Embryonic facial prominence (tissue), 1 donor: ENCODE measurements around the gene WASF3.

Experiments
- DNase-seq: peaks from one replicate; pipeline ENCODE4 v3.0.0-alpha.2; 2016; ENCODE audit errors: extremely low spot score

WASF3 gene, protein sequence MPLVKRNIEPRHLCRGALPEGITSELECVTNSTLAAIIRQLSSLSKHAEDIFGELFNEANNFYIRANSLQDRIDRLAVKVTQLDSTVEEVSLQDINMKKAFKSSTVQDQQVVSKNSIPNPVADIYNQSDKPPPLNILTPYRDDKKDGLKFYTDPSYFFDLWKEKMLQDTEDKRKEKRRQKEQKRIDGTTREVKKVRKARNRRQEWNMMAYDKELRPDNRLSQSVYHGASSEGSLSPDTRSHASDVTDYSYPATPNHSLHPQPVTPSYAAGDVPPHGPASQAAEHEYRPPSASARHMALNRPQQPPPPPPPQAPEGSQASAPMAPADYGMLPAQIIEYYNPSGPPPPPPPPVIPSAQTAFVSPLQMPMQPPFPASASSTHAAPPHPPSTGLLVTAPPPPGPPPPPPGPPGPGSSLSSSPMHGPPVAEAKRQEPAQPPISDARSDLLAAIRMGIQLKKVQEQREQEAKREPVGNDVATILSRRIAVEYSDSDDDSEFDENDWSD

DNA sequence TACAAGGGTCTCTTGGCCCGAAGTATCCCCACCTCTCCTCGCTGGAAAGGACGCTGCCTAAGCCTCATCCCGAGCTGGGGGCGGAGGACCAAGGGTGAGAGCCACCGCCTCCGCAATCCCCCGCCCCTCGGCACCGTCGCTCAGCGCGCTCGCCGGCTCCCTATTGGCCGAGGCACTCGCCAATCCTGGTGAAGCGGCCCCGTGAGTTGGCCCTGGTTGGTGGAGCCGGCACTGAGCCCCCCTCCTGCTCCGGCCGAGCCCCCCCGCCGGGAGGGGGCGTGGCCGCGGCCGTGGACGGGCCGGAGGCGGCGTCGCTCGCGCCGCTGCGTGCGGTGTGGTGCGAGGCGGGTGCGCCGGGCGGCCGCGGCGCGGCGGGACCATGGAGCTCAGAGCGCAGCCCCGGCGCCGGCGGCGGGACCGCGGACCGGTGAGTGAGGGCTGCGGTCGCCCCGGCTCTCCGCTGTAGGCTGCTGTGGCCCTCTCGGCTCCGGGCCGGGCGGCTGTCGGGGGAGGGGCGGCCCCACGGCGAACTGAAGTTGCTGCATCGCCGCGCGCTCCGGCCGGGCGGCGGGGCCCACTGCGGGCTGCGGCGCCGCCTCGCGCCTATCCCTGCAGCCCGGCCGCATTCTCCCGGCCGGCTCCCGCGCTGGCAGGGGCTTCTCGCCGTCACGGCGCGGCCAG is at the start of gene WASF3:
WASF3 (plus strand) TSS at position 291 of the 681 bp plus-strand sequence. CDS start 84,588 bp downstream, outside the sequence.
- DNase-seq: peak; percentile 78

DNA sequence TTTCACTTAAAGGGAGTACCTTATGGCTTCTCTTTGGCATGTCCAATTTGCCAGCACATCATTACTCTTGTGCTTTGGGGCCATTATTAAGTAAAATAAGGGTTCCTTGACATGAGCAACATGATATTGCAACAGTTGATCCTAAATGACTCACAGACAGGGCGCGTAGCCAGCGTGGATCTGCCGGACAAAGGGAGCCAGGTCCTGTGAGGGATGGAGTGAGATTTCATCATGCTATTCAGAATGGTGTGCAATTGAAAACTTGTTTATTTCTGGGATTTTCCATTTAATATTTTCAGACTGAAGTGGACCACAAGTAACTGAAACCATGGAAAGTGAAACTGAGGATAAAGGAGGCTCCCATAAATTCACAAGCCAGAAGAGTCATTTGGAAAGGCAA is 48.6 kb upstream of the WASF3 start:
- no peak for DNase-seq

DNA sequence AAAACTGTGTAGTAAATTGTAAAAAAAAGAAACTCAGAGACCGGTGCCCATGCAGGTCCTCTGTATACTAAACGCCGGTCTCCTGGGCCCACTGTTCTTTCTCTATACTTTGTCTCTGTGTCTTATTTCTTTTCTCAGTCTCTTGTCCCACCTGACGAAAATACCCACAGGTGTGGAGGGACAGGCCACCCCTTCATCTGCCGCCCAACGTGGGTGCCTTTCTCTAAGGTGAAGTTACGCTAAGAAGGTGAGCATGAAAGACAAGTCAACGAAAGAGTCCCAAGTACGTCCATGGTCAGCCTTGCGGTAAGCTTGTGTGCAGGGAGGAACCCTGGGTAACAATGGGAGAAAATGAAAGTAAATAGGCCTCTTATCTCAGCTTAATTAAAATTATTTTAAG is 48.0 kb upstream of the WASF3 start:
- DNase-seq: no peak

DNA sequence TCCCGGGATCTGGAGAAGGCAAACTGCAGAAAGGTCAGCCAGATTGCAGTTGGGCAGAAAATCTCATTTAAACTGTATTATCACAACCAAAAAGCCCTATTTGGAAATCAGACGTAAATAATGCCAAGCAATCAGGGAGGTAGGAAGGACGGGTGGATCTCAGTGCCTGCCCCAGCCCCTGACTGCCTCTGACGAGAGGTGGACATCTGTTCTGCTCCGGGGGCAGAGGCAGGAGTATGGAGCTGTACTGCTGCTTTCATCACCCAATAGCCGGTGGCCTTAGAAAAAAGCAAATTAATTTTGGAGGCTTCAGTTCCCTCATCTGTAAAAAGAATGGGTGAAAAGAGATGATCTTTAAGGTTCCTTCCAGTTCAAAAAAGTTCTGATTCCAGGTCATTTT is 43.6 kb upstream of the WASF3 start:
- no peak for DNase-seq

DNA sequence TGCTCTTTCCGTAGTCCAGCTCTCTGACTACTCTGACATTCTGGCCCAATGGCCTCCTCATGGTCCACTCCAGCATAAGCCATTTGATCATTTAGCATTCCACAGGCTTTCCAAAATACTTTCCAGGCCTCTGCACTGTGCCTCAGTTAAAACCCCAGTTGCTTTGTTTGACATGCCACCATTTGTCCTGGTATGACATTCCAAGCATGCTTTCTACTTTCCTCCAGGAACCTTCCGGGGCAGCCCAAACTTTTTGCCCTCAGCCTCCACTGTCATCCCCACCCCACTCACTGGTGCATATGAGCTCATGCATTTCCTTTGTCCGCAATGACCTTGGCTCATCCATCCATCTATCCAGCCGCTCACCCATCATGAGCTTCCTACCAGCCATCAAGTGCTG is 41.8 kb upstream of the WASF3 start:
- DNase-seq: no peak

DNA sequence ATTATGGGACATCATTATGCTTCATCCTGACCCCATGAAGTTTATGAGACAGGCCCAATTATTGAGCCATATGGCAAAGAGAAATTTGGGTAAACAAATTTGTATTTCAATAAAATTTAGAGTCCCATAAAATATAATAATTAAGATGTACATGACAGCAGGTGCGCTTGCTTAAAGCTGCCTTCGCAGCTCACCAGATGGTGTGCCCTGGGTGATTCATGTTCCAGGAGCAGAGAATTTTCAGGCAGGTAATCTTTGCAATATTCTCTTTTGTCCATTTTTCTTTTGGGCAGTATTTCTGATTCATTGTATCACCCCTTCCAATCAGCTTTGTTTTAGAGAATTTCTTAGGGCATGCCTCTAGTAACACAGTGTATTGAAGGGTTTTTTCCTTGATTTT is 39.5 kb upstream of the WASF3 start:
- DNase-seq: no peak

DNA sequence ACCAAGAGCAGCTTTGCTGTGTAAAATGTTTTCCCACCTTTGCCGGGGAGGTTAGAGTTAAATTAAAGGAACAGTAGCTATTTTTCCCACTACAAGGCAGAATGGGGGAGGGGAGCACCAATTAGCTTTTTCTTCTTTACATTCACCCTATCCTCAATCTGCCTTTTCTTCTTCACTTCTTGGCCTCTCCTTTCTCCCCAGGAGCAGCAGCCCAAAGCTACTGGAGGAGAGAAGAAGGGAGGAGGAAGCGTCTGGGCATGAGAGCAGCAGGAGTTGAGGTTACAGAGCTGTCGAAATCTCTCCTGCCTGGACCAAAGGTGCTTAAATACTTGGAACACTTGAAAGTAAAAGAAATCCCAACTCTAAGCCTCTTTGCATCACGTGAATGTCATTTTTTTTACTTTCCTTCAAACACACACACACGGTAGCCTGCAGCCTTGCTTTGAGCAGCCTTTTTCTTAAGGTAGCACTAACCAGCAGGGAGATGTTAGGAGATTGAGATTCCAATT is 39.0 kb upstream of the WASF3 start:
- DNase-seq: no peak

DNA sequence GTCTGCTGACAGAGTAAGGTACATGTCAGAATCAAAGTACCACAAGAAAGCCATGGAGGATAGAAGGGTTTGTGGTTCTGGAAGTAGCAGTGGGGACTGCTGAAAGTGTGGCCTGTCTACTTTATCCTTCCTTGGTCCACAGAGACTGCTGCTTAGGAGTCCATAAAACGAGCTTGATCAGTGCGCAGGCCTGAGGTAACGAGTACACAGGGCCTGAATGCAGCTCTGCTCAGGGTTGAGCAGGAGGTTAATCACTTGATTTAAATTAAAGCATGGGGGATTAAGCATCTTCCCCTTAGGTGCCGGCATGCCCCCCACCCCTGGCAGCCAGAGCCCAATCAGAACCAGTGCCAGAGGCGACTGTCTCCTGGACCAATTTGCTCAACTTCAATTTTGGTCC is 34.9 kb upstream of the WASF3 start:
- DNase-seq: no peak

DNA sequence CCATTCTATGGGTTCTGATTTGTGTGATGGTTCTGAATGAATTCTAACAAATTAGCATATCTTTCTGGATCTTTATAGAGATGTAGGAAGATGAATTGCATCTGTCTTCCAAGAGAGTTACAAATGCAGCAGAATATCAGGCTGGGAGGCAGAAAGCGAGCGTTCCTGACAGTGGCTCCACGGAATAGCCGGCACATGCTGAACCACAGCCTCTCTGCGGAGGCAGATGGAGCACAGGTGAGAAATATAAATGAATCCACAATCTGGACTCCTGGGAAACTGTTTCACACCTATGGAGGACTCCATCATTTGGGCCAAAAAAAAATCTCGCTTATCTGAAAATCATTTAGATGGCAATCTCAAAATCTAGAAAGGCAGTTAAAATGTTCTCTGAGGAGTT is 34.5 kb upstream of the WASF3 start:
- DNase-seq: no peak

DNA sequence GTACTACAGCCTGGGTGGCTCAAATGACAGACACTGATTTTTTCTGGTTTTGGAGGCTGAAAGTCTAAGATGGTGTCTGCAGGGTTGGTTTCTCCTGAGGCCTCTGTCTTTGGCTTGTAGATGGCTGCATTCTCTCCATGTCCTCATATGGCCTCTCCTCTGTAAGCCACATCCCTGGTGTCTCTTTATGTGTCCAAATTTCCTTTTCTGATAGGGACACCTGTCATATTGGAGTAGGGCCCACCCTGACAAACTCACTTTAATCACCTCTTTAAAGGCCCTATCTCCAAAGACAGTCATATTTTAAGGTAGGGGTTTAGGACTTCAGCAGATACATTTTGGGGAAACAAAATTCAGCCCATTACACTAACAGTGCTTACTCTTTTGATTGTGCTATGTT is 32.0 kb upstream of the WASF3 start:
- no peak for DNase-seq

DNA sequence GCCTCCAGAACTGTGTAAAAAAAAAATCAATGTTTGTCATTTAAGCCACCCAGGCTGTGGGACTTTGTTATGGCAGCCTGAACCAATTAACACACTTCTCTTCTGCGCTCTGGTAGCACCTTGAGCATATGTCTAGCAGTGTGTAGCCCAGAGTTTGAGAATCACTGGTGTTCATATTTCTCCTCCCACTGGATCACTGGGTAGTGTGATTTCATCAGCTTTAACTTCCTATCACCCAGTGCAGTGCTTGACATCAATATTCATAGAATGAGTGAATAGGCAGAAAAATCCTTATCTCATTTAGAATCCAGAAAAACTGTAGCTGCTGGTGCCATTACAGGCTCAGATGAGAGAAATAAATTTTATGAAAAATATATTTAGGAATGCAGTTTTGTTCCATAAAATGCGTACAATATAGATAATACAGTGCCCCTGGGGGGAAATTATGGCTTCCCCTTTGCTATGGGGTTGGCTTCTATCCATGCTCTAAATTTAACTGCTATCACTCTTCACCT is 30.7 kb upstream of the WASF3 start:
- no peak for DNase-seq

DNA sequence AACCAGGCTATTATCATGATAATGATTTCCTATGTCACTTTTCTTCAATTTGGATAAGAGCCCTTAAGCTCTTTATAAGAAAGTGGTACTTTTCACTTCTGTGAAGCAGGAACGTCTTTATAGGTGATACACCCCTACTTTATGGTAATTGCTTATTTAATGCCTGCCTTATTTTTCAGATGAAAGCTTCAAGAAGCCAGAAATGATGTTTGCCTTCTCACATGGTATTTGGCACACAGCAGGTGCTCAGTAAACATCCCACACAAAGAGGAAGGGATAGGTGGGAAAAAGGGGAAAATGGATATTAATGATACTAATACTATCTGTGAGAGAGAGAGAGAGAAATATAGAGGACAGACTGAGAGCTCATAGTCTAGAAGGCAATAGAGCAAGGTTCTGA is 29.0 kb upstream of the WASF3 start:
- DNase-seq: no peak

DNA sequence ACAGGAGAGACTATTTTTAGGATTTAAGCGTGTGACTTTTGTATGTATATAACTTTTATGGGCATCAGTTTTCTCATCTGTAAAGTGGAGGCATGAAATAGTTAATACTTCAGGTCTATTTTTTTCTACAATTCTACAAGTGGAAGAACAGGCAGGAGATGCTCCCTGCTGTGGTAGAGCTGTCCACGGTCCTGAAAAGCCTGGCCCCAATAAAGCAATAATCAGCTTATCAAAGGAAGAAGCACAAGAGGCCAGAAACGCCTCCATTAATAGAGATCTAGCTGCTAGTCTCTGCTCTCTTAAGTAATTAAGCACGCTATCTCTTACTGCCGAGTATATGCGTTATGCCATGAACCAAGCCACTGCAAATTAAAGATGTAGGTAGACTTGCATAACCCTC is 28.0 kb upstream of the WASF3 start:
- DNase-seq: peak; percentile 24

DNA sequence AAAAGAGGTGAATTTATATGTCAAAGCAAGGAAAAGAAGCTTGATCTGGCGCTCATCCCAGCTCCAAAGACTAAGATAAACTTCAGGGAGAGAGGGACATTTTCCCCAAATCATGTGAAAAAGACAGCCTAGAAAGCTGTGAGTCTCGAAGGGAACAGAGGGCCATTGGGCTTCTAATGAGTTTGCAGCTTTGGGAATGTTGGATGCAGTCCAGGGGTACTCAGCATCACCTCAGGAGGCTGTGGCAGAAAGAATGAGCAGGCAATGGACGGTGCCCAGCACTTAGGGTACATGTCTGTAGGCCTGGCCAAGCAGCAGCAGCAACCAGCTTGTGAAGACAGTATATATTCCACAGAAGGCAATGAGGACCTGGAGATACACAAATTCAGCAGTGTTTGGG is 25.7 kb upstream of the WASF3 start:
- no peak for DNase-seq

DNA sequence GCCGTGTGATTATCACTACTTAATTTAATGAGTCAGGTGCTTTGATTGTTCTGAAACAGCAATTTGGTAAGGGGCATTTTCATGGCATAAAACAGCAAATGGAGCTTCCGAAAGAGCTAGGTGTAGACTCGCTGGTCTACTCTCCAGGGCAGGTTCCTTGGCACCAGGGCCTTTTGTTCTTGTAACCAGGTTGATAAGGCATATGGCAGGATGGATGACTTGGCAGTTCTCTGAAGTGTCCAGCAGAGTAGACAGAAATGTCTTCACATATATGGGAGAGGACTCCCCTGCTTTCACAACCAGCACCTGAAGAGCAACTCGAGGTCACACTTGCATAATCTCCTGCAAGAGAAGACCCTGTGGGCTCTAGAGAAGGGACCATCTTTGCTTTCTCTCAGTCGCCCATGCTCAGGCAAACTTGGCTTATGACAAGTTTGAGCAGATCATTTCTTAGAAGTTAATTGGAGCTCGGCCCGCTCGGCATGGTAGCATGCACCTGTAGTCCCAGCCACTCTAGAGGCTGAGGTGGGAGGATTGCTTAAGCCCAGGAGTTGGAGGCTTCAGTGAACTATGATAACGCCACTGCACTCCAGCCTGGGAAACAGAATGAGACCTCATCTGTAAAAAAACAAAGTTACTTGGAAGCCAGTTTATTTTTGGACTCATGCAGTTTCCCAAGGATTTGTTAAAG is 23.3 kb upstream of the WASF3 start:
- DNase-seq: no peak

DNA sequence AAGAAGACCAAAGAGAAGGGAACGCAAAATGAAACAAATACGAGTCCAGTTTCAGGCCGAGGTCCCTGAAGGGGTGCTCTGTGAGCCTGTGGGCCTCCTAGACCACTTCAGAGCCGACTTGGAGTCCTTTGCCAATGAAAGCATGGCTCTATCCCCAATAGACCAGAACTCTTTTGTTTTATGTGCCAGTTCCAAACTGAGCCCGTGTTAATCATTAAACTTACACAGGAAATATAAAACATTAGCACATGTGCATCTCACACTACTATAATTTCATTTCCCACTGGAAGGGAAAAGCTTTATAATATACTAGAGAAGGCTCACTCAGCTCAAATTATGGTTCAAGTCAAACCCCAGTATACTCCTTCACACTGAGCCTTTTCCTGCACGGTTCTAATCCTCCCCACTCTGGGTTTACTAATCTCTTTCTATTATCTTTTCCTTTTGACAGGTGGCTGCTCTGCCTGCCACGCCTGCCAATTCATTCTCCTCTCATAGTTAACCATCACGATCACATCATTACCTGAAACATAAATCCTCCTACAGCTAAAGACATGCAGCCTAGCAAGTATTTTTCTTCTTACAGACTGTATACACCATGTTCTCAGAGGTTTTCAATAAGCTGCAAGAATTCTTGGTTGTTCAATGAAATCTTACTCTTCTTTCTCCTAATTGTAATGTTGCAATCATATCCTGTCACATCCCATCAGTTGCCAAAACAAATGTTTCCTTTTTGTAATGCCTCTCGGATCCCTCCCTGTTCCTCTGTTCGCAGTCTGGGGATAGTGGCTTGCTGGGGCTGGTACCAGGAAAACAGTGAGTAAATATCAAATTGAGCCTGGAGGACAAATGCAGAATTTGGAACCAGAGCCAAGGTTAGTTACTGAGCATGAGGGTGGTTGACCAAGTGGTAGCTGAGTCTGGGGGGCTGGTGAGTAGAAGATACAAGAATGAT is 18.8 kb upstream of the WASF3 start:
- no peak for DNase-seq

DNA sequence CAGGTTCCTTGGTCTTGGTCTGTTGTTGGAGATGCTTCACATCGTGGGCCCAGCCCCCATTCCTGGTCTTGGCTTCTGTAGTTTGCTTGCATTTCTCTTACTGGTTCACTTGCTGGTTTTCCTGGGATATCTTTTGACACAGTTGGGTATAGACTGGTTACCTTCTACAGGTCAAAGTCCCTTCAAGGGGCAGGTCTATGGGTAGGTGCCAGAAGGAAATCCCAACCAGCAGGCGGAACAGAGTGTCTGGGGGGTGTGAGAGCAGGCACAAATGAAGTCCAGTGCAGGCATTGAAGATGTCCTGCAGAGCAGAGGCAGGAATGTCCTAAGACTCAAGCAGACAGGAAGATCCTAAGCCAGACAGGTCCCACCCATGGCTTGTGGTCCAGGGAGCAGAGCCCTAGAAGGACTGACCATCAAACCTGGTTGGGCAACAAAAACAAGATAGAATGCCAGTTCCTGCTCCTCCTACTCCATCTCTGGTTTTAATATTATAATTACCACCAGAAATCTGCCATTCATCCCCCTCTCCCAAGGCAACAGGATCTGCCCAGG is 17.7 kb upstream of the WASF3 start:
- no peak for DNase-seq

DNA sequence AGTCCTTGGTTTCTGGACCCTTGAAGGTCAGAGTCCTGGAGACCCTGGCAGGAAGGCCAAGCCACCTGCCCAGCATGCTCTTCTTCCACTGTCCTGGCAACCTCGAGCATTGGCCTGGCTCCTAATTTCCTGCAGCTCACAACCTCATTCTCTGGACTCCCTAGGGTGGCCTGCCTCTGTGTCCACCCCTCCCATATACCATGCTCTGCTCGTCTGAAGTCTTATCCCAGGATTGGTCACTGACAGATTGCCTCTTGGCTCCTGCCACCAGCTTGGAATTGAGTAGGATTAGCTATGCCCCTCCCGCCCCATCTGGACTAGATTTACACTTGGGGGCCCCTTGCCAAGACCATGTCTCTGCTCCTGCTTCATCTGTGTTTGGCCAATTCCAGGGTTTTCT is 17.1 kb upstream of the WASF3 start:
- no peak for DNase-seq

DNA sequence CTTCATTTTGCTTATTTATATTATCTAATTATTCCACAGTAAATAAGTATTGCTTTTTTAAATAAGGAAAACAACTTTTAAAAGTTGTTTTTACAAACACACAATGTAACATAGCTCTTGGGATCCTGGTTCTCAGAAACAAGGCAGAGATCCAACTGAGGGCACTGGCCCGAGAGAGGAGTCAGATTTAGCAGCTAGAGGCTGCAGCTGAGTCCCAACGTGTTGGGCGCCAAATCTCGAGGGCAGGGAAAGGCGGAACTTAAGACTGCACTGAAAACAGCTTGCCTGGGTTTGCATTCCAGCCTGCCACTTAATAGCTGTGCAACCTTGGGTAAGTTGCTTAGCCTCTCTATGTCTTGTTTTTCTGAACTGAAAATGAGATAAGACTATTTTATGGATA is 16.4 kb upstream of the WASF3 start:
- DNase-seq: no peak

DNA sequence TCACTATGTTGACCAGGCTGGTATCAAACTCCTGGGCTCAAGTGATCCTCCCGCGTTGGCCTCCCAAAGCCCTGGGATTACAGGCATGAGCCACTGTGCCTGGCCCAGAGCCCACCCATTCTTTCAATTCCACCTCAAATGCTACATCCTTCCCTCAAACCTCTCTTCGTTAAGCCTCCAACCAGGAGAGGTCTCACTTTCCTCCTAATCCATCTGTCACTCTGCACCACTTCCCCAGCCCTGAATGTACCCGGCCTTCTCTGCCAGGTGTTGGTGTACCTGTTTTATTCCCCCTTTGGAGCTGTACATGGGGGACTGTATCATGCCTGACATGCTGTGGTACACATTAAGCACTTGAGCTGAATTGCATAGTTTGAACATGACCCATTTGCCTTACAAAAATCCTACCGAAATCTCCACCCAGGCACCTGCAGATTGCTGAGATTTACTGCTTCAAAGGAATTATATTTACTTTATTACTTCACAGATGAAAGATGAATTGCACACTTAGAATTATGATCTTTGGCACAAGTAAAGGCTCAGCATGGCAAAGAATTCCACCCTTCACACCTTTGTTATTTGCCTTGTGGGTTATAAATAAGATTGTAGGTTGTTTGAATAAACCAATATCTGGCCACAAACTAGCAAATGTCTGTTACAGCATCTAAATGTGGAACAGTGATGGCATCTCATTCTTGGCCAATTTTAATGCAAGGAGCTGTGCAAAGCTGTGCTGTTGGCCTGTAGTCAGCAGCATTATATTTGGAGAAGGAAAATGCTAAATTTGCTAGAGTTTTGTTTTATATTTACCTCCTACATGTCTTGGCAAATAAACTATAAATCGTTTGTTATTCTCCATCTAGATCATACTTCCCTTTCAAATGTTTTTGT is 15.6 kb upstream of the WASF3 start:
- no peak for DNase-seq
